Endothelial cell of hepatic sinusoid (primary cell): Measurements from ENCODE around the gene DNAJC22.

Experiments used
- in situ Hi-C: cut with HindIII; loops from 2 replicates; pipeline ENCODE4 v1.10.0; 2017; ENCODE audit warnings: low sequenced_read_pairs

DNAJC22 gene

DNA sequence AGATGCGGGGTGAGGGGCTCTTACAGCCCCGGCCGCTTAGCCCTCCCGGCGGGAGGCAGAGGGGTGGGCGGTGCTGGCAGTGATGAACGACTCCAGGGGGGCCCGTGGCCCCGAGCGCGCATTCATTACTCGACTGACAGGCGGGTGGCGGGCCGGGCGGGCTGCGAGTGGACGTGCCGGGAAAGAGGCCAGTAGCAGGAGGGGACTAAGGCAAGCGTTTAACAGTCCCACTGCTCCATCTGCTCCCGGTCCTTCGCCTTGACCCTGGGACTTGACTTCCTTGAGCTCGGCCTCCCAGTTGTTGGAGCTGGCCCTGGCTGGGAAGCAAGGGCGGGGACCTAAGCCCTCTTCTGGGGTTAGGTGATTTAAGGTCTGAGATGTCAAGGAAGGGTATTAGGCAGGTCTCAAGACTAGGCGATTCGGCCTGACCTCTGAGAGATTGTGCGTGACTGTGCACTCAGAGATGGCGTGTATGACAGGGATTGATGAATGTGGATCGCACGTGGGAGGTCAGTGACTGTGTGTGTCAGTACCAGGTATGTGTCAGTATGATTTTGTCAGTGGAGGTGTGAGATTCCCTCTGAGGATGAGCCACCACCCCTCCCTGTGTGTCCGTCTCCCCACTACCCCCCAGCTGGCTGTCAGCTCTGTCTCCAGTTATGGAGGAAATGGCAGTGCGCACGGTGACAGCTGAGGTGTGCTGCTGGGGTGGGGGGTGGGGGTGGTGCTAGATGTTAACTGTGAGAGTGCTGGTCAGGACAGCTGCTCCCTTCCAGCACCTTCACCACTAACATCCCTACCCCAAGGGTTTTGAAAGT, 3.6 kb upstream of the DNAJC22 start:
- in situ Hi-C loops, result loop anchor here (10.0 kb wide), 1 partner anchor 278 kb away; the partner anchor contains the start of genes KMT2D and RHEBL1

DNA sequence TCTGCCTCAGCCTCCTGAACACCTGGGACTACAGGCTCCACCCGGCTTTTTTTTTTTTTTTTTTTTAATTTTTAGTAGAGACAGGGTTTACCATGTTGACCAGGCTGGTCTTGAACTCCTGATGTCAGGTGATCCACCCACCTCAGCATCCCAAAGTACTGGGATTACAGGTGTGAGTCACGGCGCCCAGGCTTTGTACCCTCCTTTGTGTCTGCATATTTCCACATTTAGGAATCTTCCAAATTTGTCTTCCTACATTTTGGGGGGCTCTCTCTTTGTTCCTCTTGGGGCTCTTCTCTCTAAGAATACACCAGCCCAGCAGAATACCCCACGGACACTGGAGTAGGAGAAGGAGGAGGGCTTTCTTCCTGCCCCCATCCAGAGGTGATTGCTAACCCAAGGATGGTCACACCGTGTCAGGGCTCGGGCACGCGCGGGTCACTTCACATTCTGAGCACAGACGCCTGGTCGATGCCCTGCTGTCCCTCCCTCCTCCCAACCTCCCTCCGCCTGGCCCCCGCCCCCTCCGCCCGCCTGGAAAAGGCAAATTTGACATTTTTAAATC, 2.1 kb upstream of the DNAJC22 start:
- in situ Hi-C loops, result loop anchor here (10.0 kb wide), 1 partner anchor 280 kb away; the partner anchor contains the start of genes KMT2D and RHEBL1

DNA sequence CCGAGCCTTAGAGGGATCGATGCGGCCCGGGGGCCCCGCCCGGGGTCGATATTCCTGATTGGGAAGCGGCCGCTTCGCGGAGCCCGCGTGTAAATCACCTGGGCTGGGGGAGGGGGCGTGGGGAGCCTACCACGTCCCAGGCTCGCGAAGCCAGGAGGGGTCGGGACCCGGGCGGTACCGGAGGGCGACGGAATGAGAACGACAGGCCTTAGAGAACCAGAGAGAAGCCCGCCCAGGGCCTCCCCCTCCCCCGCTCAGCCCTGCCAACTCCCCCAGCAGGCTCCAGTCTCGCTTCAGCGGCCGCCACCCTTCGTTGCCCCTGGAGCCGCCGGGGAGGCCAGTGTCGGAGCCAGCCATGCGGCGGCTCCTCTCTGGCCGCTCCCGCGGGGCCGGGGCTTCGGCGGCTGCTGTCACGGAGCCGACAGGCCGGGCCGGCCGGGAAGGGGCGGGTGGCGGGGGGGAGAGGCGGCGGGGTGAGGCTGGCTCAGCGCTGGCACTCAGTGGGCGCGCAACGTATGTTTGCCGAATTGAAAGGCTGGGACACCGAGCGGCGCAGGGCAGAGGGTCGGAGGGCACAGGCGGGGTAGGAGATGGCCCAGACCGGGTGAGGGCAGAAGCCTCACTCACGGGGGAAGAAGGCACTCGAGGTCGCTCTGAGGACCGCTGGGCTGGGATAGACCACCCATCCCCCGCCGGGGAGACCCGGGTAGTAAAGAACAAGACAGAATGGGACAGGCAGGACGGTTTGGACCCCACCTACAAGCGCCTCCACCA, 1.4 kb upstream of the DNAJC22 start:
- in situ Hi-C loops, result loop anchor here (10.0 kb wide), 1 partner anchor 280 kb away; the partner anchor contains the start of genes KMT2D and RHEBL1

DNA sequence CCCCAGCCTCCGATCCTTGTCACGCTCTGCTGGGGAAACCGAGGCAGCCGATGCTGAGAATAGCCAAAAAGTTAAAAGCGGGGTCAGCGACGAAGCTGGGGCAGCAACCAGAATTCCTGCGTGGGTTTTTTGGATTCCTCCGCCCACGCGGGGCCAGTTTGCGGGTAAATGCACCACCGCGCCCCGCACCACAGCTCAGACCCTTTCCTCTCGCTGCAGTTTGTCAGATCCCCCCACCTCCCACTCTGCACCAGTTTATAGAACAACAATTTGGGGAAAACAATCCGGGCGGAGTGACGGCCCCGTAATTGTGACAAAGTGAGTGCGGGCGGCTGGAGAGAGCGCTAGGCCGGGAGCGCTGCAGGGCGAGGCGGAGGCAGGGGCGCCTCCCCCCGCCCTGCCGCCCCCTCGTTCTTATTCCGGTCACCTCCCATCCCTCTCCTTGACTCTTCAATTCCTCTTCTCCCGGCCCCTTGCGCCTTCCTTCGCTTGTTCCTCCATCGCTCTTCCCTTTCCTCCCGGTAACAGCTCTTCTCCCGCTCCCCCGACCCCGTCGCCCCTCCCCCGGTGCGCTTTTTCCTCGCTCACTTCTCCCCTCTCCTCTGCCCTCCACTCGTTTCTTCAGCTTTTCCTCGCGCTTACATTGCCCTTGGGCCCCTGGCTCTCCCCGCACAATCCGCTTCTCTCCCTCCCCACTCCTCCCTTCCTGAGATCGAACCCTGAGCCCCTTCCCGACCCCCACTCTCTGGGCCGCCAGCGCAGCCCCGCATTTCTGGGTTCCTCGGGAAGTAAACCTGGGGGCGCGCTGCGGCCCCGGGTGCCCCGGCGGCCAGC, 646 bp upstream of the DNAJC22 start:
- in situ Hi-C loops, result loop anchor here (10.0 kb wide), 1 partner anchor 281 kb away; the partner anchor contains the start of genes KMT2D and RHEBL1

DNA sequence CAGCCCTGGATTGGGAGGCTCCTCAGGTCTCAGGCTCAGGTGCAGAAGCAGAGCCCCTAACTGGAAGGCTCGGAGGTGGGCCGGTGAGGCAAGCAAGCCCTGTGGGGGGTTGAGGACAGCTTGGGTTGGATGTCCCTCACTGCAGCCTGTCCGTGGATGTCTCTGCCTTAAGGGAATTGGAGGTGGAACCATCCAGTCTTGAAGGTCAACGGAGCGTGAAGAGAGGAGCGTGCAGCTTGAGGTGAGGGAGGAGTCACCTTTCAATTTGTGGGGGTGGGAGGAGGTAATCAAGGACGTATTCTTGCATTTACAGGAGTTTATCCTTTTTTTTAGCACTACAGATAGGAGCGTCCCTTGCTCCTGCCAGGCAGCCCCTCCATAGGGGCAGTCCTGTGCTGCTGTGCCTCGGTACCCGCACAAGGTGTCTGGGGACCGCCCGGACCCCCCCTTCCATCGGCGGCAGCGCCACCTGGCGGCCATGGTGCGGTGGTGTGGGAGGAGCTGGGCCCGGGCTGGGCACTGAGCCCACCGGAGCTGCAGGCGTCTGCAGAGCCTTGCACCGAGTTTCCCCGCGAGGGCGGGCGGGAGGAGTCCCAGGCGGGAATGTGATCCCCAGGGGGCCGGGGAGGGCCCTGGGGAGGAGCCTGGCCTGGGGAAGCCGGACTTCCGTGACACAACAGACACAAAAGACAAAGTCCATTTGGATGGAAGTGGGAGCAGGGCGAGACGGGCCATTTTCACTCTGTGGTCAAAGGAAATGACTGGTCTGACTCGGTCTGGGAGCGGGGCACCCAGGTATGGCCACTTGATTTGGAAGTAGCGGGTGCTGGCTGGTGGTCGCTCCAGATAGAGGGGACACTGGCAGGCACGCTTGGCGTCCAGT, 864 bp downstream of the DNAJC22 start:
- in situ Hi-C loops, result loop anchor here (10.0 kb wide), 1 partner anchor 283 kb away; the partner anchor contains the start of genes KMT2D and RHEBL1

DNA sequence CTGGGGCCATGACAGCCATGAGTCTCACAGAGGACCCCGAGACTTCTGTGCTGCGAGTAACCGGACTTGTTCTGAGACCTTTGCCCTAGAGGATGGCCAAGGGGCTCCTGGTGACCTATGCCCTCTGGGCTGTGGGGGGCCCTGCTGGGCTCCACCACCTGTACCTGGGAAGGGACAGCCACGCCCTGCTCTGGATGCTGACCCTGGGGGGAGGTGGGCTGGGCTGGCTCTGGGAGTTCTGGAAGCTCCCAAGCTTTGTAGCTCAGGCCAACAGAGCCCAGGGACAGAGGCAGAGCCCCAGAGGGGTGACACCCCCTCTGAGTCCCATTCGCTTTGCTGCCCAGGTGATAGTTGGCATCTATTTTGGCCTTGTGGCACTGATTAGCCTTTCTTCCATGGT, 2.1 kb downstream of the DNAJC22 start:
- in situ Hi-C loops, result loop anchor here (10.0 kb wide), 1 partner anchor 284 kb away; the partner anchor contains the start of genes KMT2D and RHEBL1

DNA sequence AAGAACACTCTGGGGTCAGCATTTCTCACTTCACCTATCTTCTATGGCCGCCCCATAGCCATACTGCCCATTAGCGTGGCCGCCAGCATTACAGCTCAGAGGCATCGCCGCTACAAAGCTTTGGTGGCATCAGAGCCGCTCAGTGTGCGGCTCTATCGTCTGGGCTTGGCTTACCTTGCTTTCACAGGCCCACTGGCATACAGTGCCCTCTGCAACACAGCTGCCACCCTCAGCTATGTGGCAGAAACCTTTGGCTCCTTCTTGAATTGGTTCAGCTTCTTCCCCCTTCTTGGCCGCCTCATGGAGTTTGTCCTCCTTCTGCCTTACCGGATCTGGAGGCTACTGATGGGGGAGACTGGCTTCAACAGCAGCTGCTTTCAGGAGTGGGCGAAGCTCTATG, 2.6 kb downstream of the DNAJC22 start:
- in situ Hi-C loops, result loop anchor here (10.0 kb wide), 1 partner anchor 284 kb away; the partner anchor contains the start of genes KMT2D and RHEBL1

DNA sequence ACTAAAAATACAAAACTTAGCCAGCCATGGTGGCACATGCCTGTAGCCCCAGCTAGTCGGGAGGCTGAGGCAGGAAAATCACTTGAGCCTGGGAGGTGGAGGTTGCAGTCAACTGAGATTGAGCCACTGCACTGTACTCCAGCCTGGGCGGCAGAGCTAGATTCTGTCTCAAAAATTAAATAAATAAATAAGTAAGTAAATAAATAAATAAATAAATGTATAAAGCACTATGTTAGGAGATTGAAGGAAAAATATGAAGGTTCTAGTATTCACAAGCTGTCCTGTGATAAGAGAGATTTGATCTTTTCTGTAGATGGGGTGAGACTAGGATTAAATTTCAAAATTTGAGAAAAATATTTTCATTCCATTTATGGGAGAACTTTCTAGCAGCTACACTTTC, 5.7 kb downstream of the DNAJC22 start:
- in situ Hi-C loops, result no loop called here

DNA sequence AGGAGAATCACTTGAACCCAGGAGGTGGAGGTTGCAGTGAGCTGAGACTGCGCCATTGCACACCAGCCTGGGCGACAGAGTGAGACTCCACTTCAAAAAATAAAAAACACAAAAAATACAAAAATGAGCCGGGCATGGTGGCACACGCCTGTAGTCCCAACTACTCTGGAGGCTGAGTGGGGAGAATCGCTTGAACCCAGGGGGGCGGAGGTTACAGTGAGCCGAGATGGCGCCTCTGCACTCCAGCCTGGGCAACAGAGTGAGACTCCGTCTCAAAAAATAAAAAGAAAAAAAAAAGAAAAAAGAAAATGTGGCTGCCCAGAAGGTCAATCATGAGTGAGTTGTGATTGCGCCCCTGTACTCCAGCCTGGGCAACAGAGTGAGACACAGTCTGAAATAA, 9.2 kb downstream of the DNAJC22 start:
- in situ Hi-C loops, result no loop called here

DNA sequence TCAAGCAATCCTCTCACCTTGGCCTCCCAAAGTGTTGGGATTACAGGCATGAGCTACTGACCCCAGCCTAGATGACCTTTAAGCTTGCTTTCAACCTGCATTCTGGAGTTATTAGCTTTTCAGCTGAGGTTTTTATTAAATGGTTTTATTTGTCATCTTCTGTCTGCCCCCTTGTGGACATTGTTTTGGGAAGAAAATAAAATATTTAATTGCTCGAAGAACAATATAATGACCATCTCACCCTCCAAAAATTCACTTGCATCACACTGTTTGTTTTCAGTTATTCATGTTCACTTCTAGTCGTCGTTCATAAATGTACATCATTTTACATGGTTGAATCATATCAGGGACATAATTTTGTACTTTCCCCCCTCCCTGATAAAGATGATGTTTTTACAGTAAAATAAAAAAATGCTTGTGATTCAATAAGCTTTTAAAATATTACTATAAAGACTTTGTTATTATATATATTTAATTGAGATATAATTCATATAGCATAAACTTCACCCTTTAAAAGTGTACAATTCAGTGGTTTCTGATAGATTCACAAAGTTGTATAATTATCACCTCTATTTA, 10.5 kb downstream of the DNAJC22 start:
- in situ Hi-C loops, result no loop called here

DNA sequence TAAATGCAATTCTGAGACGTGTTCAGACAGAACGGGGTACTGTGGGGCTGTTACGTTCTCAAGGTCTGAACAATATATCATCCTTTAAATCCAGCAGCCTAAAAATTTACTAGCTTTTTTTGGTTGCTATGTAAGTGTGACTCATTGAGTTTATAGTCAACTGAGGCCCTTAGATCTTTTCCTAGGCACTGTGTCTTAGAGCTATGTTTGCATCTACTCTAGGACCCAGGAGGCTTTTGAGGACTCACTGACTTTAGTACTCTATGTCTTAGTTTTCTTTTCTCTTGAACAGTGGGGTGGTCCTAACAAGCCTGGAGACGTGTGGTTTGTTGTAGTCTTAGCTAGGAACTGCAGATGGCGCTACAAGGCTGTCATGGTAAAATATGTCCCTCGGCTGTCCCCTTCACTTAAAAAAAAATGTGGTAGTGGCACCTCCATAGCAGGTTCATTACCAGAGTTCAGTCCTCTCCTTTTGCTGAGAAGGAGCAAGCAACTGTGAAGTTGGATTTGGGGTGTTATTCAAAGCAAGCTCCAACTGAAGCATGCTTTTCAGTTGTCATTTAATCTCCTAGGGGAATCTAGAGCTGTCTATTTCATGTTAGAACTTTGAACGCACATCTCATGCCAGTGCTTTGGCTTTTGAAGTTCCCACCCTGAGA, 11.9 kb downstream of the DNAJC22 start:
- in situ Hi-C loops, result no loop called here

DNA sequence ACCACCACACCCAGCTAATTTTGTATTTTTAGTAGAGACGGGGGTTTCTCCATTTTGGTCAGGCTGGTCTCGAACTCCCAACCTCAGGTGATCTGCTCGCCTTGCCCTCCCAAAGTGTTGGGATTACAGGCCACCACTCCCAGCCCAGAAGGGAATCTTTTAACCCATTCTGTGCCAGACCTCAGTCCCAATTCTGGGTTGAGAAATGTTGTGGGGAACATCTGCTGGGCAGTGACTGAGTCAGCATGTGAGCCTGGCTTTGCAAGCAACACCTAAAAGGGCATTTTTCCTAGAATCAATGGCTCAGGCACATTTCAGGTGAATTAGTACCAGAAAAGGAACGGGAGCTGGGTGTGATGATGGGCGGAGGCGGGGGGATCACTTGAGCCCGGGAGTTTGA, 13.0 kb downstream of the DNAJC22 start:
- in situ Hi-C loops, result loop anchor here (10.0 kb wide), 1 partner anchor 125 kb away; no protein-coding TSS in a partner anchor

DNA sequence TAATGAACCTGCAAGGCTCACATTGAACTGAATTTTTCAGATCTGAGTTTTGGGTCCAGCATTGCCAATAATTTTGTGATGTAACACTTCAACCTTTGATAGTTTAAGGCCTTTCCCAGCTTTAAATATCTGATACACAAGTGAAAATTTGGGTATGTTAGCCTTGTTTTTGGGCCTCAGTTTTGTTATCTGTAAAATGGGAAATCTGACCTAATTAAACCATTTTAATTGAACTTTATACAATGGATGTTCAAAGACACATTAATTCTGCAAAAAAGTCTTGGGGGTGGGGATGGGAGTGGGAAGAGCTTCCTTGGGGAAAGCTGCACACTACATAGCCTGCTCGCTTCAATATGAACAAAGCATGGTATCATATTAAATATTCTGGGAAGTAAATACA, 15.4 kb downstream of the DNAJC22 start:
- in situ Hi-C loops, result loop anchor here (10.0 kb wide), 1 partner anchor 123 kb away; no protein-coding TSS in a partner anchor

DNA sequence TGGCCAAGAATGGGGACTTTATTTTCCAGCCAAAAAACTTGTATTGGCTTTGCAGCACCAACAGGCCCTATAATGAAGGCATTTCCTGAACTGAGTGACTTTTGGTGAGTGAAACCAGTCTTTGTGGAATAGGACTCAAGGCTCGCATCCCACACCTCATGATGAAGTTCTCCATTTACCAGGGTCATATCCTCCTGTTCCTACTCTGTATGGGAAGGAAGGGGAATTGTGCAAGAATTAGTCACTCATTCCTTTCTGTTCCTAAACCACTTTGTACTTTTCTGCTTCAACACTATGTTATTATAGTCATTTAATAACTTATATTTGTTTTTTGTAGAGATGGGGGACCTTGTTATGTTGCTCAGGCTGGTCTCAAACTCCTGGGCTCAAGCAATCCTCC, 18.3 kb downstream of the DNAJC22 start:
- in situ Hi-C loops, result loop anchor here (5.0 to 10.0 kb wide), 3 partner anchors 38 to 120 kb away; partner anchors contain the start of gene TUBA1C

DNA sequence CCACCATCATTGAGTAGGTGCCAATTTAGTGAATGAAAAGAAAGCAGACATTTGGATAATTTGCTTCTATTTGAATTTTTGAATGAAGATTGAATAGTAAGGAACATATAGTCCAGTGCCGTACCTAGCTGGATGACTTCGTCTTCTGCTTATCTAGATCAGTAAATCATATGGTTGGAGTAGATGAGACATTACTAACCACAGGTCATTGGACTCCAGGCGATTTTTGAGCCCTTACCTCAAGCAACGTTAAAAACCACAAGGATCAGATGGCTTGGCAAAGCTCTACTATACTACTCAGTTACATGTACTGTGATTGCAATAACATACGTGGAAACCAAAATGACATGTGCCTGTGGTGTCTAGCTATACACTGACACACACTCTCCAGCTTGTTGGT, 18.9 kb downstream of the DNAJC22 start:
- in situ Hi-C loops, result loop anchor here (5.0 to 10.0 kb wide), 3 partner anchors 38 to 119 kb away; partner anchors contain the start of gene TUBA1C

DNA sequence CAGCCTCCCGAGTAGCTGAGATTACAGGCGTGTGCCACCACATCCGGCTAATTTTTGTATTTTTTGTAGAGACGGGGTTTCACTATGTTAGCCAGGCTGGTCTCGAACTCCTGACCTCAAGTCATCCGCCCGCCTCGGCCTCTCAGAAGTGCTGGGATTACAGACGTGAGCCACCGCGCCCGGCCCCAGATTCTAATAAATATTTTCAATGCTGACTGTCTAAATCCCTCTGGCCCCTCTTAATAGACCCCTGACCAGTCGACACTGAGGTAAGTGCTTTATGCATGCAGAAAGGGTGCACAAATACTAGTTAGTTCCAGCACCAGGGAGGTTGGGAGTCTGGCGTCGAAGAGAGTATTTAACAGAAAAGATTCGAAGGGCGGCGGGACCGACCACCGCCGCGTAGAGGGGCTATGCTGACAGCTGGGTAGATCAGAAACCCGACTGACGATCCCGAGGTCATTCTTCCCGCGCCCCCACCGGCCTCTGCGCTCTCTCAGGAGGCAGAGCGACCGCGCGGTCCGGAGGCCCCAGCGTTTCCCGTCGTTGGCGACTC, 19.5 kb downstream of the DNAJC22 start:
- in situ Hi-C loops, result loop anchor here (5.0 to 10.0 kb wide), 3 partner anchors 39 to 119 kb away; partner anchors contain the start of gene TUBA1C

DNA sequence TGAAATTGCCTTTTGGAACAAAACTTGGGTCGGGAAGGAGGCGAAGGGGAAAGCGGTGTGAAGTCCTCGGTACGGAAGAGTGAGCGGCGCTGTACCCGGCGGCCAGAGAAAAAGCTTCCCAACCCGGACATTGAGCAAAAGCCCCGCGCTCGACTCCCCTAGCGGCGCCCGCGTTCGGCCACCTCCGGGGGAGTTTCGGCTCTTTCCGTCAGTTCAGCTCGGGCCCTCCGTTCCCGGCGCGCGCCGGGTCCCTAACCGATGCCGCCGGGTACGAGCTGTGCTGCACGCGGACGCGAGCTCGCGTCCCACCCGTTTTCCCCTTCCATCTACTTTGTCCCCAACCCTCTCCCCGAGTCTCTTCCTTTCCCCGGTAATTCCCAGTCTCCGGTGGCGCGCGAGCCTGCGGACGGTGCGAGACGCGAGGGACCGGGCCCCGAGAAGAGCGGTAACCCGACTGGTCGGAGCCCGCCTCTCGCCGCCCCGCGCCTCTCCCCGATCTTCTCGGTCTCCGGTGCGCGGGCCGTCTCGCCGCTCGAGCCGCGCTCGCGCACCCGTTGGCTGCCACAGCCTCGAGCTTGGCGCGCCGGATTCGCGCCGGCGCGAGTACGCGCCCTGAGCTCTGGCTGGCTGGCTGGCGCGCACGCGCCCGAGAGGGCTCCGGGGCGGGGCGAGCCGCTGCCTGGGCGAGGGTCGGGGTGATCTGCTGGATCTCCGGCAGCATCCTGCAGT, 20.1 kb downstream of the DNAJC22 start:
- in situ Hi-C loops, result loop anchor here (5.0 to 10.0 kb wide), 3 partner anchors 40 to 118 kb away; partner anchors contain the start of gene TUBA1C
